Endothelial cell (in vitro differentiated cells): ENCODE results near the gene MT1B. TPM values are rescaled to one million over a fixed set of nuclear protein-coding genes. Genes with fewer than 3 reads are reported as not detected.

ENCODE experiments used
- DNase-seq: peaks from one replicate; pipeline ENCODE4 v3.0.0; 2021; ENCODE audit warnings: low spot score
- H3K27ac Mint-ChIP-seq: one replicate; pipeline ENCODE4 v1.8.0; 2021; ENCODE audit warnings: mixed read lengths, inconsistent platforms; ENCODE audit not compliant: unreplicated experiment
- H3K27me3 Mint-ChIP-seq: one replicate; pipeline ENCODE4 v1.8.0; 2021; ENCODE audit warnings: mild to moderate bottlenecking, moderate library complexity, mixed read lengths, inconsistent platforms; ENCODE audit not compliant: unreplicated experiment
- H3K36me3 Mint-ChIP-seq: one replicate; pipeline ENCODE4 v1.8.0; 2021; ENCODE audit warnings: mild to moderate bottlenecking, low read depth, mixed read lengths, inconsistent platforms; ENCODE audit not compliant: unreplicated experiment
- H3K4me1 Mint-ChIP-seq: one replicate; pipeline ENCODE4 v1.8.0; 2021; ENCODE audit warnings: mild to moderate bottlenecking, mixed read lengths, inconsistent platforms; ENCODE audit not compliant: unreplicated experiment
- H3K4me3 Mint-ChIP-seq: one replicate; pipeline ENCODE4 v1.8.0; 2021; ENCODE audit warnings: mild to moderate bottlenecking, mixed read lengths, inconsistent platforms; ENCODE audit not compliant: unreplicated experiment
- H3K9me3 Mint-ChIP-seq: one replicate; pipeline ENCODE4 v1.8.0; 2021; ENCODE audit warnings: mixed read lengths, inconsistent platforms; ENCODE audit not compliant: unreplicated experiment
- CTCF ChIP-seq: fragments of 200-600 bp; sonication (generic); IDR thresholded peaks from one replicate; pipeline ENCODE4 v1.5.0; 2021; ENCODE audit warnings: antibody characterized with exemption; ENCODE audit not compliant: unreplicated experiment
- total RNA-seq: library from RNA; stranded (reverse); fragmentation: NEBNext Ultra II Directional; extraction: Animal tissue kit (Norgen Biotek cat#: 25700); gene quantifications from one replicate; pipeline ENCODE4 v1.2.1, GENCODE V29; 2021; ENCODE audit not compliant: unreplicated experiment

The MT1B gene
- total RNA-seq, 1 donor from 2014 or later: not detected

- DNase-seq: no peak
- Mint-ChIP-seq H3K27ac (peak overlapping the region; percentile 43), H3K4me3 (peak overlapping the region; percentile 77), H3K9me3 (no peaks in the 10 kb centered on the region), H3K36me3 (no peaks in the 10 kb centered on the region), H3K4me1 (peaks cover 35% of the 10 kb centered on the region), H3K27me3 (peaks cover 13% of the 10 kb centered on the region)
- no peak for TF ChIP-seq CTCF
These were observed 42.7 kb upstream of the MT1B start for GRCh38 chr16:56608876-56609462.

- H3K36me3 Mint-ChIP-seq: no peaks in the 10 kb centered on the region
- TF ChIP-seq CTCF: no peak
- peaks cover 35% of the 10 kb centered on the region for H3K4me1 Mint-ChIP-seq
- no peak overlapping the region for H3K4me3 Mint-ChIP-seq
- DNase-seq: no peak
- H3K9me3 Mint-ChIP-seq: no peaks in the 10 kb centered on the region
- peaks cover 13% of the 10 kb centered on the region for H3K27me3 Mint-ChIP-seq
- H3K27ac Mint-ChIP-seq: no peak overlapping the region
These were observed 42.2 kb upstream of the MT1B start for GRCh38 chr16:56609463-56609921.

GRCh38 chr16:56610017-56610608 lies 41.6 kb upstream of the MT1B start:
- no peaks in the 10 kb centered on the region for H3K36me3 Mint-ChIP-seq
- no peak for TF ChIP-seq CTCF
- H3K4me3 Mint-ChIP-seq: no peak overlapping the region
- H3K9me3 Mint-ChIP-seq: no peaks in the 10 kb centered on the region
- peaks cover 35% of the 10 kb centered on the region for H3K4me1 Mint-ChIP-seq
- H3K27ac Mint-ChIP-seq: no peak overlapping the region
- no peak for DNase-seq
- peaks cover 13% of the 10 kb centered on the region for H3K27me3 Mint-ChIP-seq

- H3K27me3 Mint-ChIP-seq: peaks cover 13% of the 10 kb centered on the region
- peaks cover 35% of the 10 kb centered on the region for H3K4me1 Mint-ChIP-seq
- no peaks in the 10 kb centered on the region for H3K9me3 Mint-ChIP-seq
- H3K4me3 Mint-ChIP-seq: no peak overlapping the region
- H3K27ac Mint-ChIP-seq: no peak overlapping the region
- no peak for DNase-seq
- no peaks in the 10 kb centered on the region for H3K36me3 Mint-ChIP-seq
- no peak for TF ChIP-seq CTCF
These were observed 41.0 kb upstream of the MT1B start for GRCh38 chr16:56610609-56611111.

DNA sequence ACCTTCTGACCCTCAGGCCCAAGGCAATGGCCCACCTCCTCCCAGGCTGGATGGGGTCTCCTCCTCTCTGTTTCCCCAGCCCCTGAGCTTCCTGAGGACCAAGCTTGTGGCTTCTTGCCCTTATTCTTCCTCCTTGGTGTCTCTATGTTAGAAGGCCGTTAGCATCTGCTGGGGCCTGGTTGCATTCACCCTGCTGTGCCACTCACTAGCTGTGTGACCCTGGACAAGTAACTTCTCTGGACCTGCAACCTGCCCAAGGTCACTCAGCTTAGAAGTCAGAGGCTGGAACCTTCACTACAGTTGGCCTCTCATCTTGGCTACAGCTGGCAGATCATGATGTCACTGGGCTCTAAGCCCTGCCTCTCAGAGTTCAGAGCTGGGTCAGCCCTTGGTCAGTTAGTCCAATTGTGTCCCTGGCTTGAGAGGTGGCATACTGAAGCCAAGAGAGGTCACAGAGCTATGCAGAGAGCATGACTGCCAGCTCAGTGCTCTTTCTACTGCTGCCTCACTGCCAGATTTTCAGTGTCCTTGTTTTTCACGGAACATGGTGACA lies 40.3 kb upstream of the MT1B start:
- DNase-seq: no peak
- Mint-ChIP-seq H3K36me3 (no peaks in the 10 kb centered on the region), H3K9me3 (no peaks in the 10 kb centered on the region), H3K4me3 (no peak overlapping the region), H3K27ac (no peak overlapping the region), H3K4me1 (peaks cover 34% of the 10 kb centered on the region), H3K27me3 (peaks cover 13% of the 10 kb centered on the region)
- TF ChIP-seq CTCF: no peak
